H9 (cell line): ENCODE results near the gene PDCD10. TPM values are rescaled to one million over a fixed set of nuclear protein-coding genes. Genes with fewer than 3 reads are reported as not detected.

ENCODE experiments used
- DNase-seq: peaks from one replicate; pipeline ENCODE4 v3.0.0-alpha.2; 2017
- H2AFZ ChIP-seq: one replicate; pipeline ENCODE4 v1.6.1; 2013; ENCODE audit warnings: mild to moderate bottlenecking, low read length, control low read depth, moderate library complexity
- H2AK5ac ChIP-seq: 2 replicates; pipeline ENCODE4 v1.6.1; 2013; ENCODE audit warnings: low read length, control low read depth, mixed read lengths; ENCODE audit not compliant: insufficient read length
- H2BK120ac ChIP-seq: one replicate; pipeline ENCODE4 v1.6.1; 2013; ENCODE audit warnings: low read depth, mild to moderate bottlenecking, low read length, control low read depth, inconsistent platforms; ENCODE audit not compliant: poor library complexity, severe bottlenecking
- H2BK12ac ChIP-seq: 2 replicates; pipeline ENCODE4 v1.6.1; 2013; ENCODE audit warnings: low read length, control low read depth, mixed read lengths, low read depth; ENCODE audit not compliant: insufficient read length
- H2BK15ac ChIP-seq: 2 replicates; pipeline ENCODE4 v1.6.1; 2013; ENCODE audit warnings: low read depth, low read length, control low read depth
- H2BK20ac ChIP-seq: one replicate; pipeline ENCODE4 v1.6.1; 2013; ENCODE audit warnings: low read depth, mild to moderate bottlenecking, low read length, control low read depth, inconsistent platforms; ENCODE audit not compliant: poor library complexity, severe bottlenecking
- H2BK5ac ChIP-seq: 2 replicates; pipeline ENCODE4 v1.6.1; 2013; ENCODE audit warnings: low read length, control low read depth, mixed read lengths; ENCODE audit not compliant: insufficient read length
- H3K14ac ChIP-seq: 2 replicates; pipeline ENCODE4 v1.6.1; 2013; ENCODE audit warnings: low read length, control low read depth; ENCODE audit not compliant: insufficient read depth
- H3K18ac ChIP-seq: 2 replicates; pipeline ENCODE4 v1.6.1; 2013; ENCODE audit warnings: low read depth, mild to moderate bottlenecking, mixed read lengths, low read length, control low read depth; ENCODE audit not compliant: insufficient read length
- H3K23ac ChIP-seq: 2 replicates; pipeline ENCODE4 v1.6.1; 2013; ENCODE audit warnings: low read length, control low read depth, mixed read lengths, low read depth; ENCODE audit not compliant: insufficient read length
- H3K23me2 ChIP-seq: 2 replicates; pipeline ENCODE4 v1.6.1; 2013; ENCODE audit warnings: low read depth, mild to moderate bottlenecking, mixed read lengths, low read length, control low read depth; ENCODE audit not compliant: insufficient read length, poor library complexity, severe bottlenecking
- H3K27ac ChIP-seq: 2 replicates; pipeline ENCODE4 v1.5.1; 2013; ENCODE audit warnings: low read length, control low read depth, mixed read lengths, low read depth; ENCODE audit not compliant: insufficient read length
- H3K27me3 ChIP-seq: 2 replicates; pipeline ENCODE4 v1.6.1; 2013; ENCODE audit warnings: low read length, control low read depth, inconsistent platforms; ENCODE audit not compliant: insufficient read depth
- H3K4ac ChIP-seq: 2 replicates; pipeline ENCODE4 v1.6.1; 2013; ENCODE audit warnings: low read depth, mild to moderate bottlenecking, control low read depth, inconsistent platforms, low read length, moderate library complexity
- H3K4me1 ChIP-seq: 2 replicates; pipeline ENCODE4 v1.6.1; 2013; ENCODE audit warnings: low read length, control low read depth, inconsistent platforms; ENCODE audit not compliant: insufficient read depth
- H3K4me2 ChIP-seq: 2 replicates; pipeline ENCODE4 v1.6.1; 2013; ENCODE audit warnings: low read length, control low read depth, mixed read lengths; ENCODE audit not compliant: insufficient read length, insufficient read depth
- H3K56ac ChIP-seq: 2 replicates; pipeline ENCODE4 v1.6.1; 2013; ENCODE audit warnings: low read depth, mild to moderate bottlenecking, mixed read lengths, low read length, control low read depth; ENCODE audit not compliant: insufficient read length
- H3K79me1 ChIP-seq: 2 replicates; pipeline ENCODE4 v1.6.1; 2013; ENCODE audit warnings: low read depth, mild to moderate bottlenecking, moderate library complexity, low read length, control low read depth, inconsistent platforms; ENCODE audit not compliant: insufficient read depth, poor library complexity, severe bottlenecking
- H3K79me2 ChIP-seq: 2 replicates; pipeline ENCODE4 v1.6.1; 2013; ENCODE audit warnings: low read length, control low read depth, inconsistent platforms; ENCODE audit not compliant: insufficient read depth
- H3K9ac ChIP-seq: 2 replicates; pipeline ENCODE4 v1.6.1; 2013; ENCODE audit warnings: low read length, control low read depth, mixed read lengths; ENCODE audit not compliant: insufficient read length; ENCODE audit errors: extremely low read depth
- H3K9me3 ChIP-seq: one replicate; pipeline ENCODE4 v1.6.1; 2013; ENCODE audit warnings: low read depth, low read length, inconsistent platforms; ENCODE audit not compliant: control insufficient read depth
- H3T11ph ChIP-seq: one replicate; pipeline ENCODE4 v1.6.1; 2013; ENCODE audit warnings: mild to moderate bottlenecking, low read length, control low read depth, inconsistent platforms
- H4K20me1 ChIP-seq: one replicate; pipeline ENCODE4 v1.6.1; 2013; ENCODE audit not compliant: control insufficient read depth, insufficient read length, insufficient read depth
- H4K5ac ChIP-seq: 2 replicates; pipeline ENCODE4 v1.6.1; 2013; ENCODE audit warnings: low read depth, mild to moderate bottlenecking, mixed read lengths, low read length, control low read depth; ENCODE audit not compliant: insufficient read length
- H4K8ac ChIP-seq: replicated peaks from 2 replicates; pipeline ENCODE4 v1.6.1; 2013; ENCODE audit warnings: low read length, control low read depth, mixed read lengths, low read depth; ENCODE audit not compliant: insufficient read length
- H4K91ac ChIP-seq: 2 replicates; pipeline ENCODE4 v1.6.1; 2013; ENCODE audit warnings: low read depth, mild to moderate bottlenecking, moderate library complexity, mixed read lengths, low read length, control low read depth; ENCODE audit not compliant: insufficient read length
- H3K27ac Mint-ChIP-seq, 3 experiments: 2 replicates in 2 of 3; 3 replicates in 1 of 3; pipeline ENCODE4 v1.8.0; 2020 to 2021; ENCODE audit warnings: mixed read lengths in 3 of 3, mild to moderate bottlenecking in 1 of 3, moderate library complexity in 1 of 3
- H3K27me3 Mint-ChIP-seq: 2 replicates; pipeline ENCODE4 v1.8.0; 2021; ENCODE audit warnings: low read depth, mild to moderate bottlenecking, moderate library complexity, mixed read lengths
- H3K36me3 Mint-ChIP-seq, 3 experiments: 2 replicates in 2 of 3; 3 replicates in 1 of 3; pipeline ENCODE4 v1.8.0; 2020 to 2021; ENCODE audit warnings: low read depth in 3 of 3, mixed read lengths in 3 of 3; ENCODE audit not compliant: insufficient read depth in 1 of 3
- H3K4me1 Mint-ChIP-seq, 2 experiments: 2 replicates each; pipeline ENCODE4 v1.8.0; 2020; ENCODE audit warnings: mixed read lengths in 2 of 2
- H3K4me3 Mint-ChIP-seq, 2 experiments: 2 replicates in 1 of 2; 3 replicates in 1 of 2; pipeline ENCODE4 v1.8.0; 2020 to 2021; ENCODE audit warnings: mild to moderate bottlenecking in 2 of 2, mixed read lengths in 2 of 2, moderate library complexity in 1 of 2
- H3K9me3 Mint-ChIP-seq, 2 experiments: 2 replicates in 1 of 2; 3 replicates in 1 of 2; pipeline ENCODE4 v1.8.0; 2020; ENCODE audit warnings: mild to moderate bottlenecking in 2 of 2, mixed read lengths in 2 of 2, moderate library complexity in 1 of 2
- CTCF ChIP-seq: fragments of 200-600 bp; sonication (generic); conservative IDR thresholded peaks from 3 replicates; pipeline ENCODE4 v1.8.0; 2021; ENCODE audit warnings: antibody characterized with exemption, mild to moderate bottlenecking
- WGBS: extraction: QIAGEN DNeasy Blood & Tissue Kit; methylation state at CpG from one replicate; pipeline ENCODE4 v1.1.7; 2013; ENCODE audit warnings: missing lambda C conversion rate, low lambda C conversion rate, mixed read lengths; ENCODE audit not compliant: insufficient read length; ENCODE audit errors: extremely low coverage; 5-methylcytosine and 5-hydroxymethylcytosine counted together
- total RNA-seq: library from RNA; stranded (reverse); gene quantifications from 2 replicates; pipeline ENCODE4 v1.2.1, GENCODE V29; 2021

Gene PDCD10
- total RNA-seq, 1 experiment from 2014 or later, result 64.3 TPM

GRCh38 chr3:167772992-167773391, 38.3 kb upstream of the PDCD10 start:
- Mint-ChIP-seq H3K4me3 (no peak overlapping the region), H3K27me3 (no peaks in the 10 kb centered on the region), H3K9me3 (peaks cover 0 to 3% of the 10 kb centered on the region in 2 experiments; a peak in 2 of 5 replicates), H3K4me1 (no peaks in the 10 kb centered on the region; a peak in 1 of 4 replicates), H3K36me3 (peaks cover 0 to 5% (median 0%) of the 10 kb centered on the region in 3 experiments; a peak in 2 of 7 replicates), H3K27ac (no peak overlapping the region)
- no peak overlapping the region for H4K8ac ChIP-seq
- no peaks in the 10 kb centered on the region for H3K23me2 ChIP-seq
- TF ChIP-seq CTCF, result no peak
- no peak overlapping the region for H3K56ac ChIP-seq
- H2AK5ac ChIP-seq, result no peak overlapping the region
- H2BK120ac ChIP-seq, result no peak overlapping the region
- no peaks in the 10 kb centered on the region for H3K4me1 ChIP-seq
- no peak overlapping the region for H3K14ac ChIP-seq
- no peaks in the 10 kb centered on the region for H3K79me1 ChIP-seq
- H4K5ac ChIP-seq, result no peak overlapping the region
- no peak overlapping the region for H2BK5ac ChIP-seq
- no peak overlapping the region for H2BK20ac ChIP-seq
- H3K27ac ChIP-seq, result no peak overlapping the region
- H2BK12ac ChIP-seq, result no peak overlapping the region
- no peaks in the 10 kb centered on the region for H3K27me3 ChIP-seq
- H4K20me1 ChIP-seq, result no peaks in the 10 kb centered on the region
- H3K4me2 ChIP-seq, result no peak overlapping the region
- no peak overlapping the region for H2AFZ ChIP-seq
- no peak for DNase-seq
- no peak overlapping the region for H3T11ph ChIP-seq
- H3K9ac ChIP-seq, result no peak overlapping the region
- no CpG with 5 or more reads among the region's 3 CpGs for WGBS
- H3K79me2 ChIP-seq, result no peaks in the 10 kb centered on the region
- H4K91ac ChIP-seq, result no peak overlapping the region
- no peak overlapping the region for H3K23ac ChIP-seq
- no peak overlapping the region for H2BK15ac ChIP-seq
- H3K9me3 ChIP-seq, result no peaks in the 10 kb centered on the region
- H3K4ac ChIP-seq, result no peak overlapping the region
- H3K18ac ChIP-seq, result no peak overlapping the region
